SK-N-MC (cell line): ENCODE results near the gene TRIM32.

ENCODE experiments used
- DNase-seq: peaks from one replicate; pipeline ENCODE4 v3.0.0-alpha.2; 2011; ENCODE audit warnings: low read depth, low spot score
- H3K27ac ChIP-seq: fragments of 200-600 bp; sonication (generic); 2 replicates; pipeline ENCODE4 v1.5.1; 2016; ENCODE audit warnings: mixed run types
- H3K36me3 ChIP-seq: fragments of 200-600 bp; sonication (generic); 2 replicates; pipeline ENCODE4 v1.6.1; 2017; ENCODE audit warnings: antibody characterized with exemption, low read length, mixed read lengths; ENCODE audit not compliant: insufficient read depth
- H3K4me3 ChIP-seq: fragments of 200-600 bp; sonication (generic); 2 replicates; pipeline ENCODE4 v1.5.1; 2016
- H3K9ac ChIP-seq: fragments of 200-600 bp; sonication (generic); 2 replicates; pipeline ENCODE4 v1.8.0; 2017; ENCODE audit warnings: mixed run types, mixed read lengths; ENCODE audit not compliant: insufficient read length
- H3K9me3 ChIP-seq: fragments of 200-600 bp; sonication (generic); 2 replicates; pipeline ENCODE4 v1.6.1; 2017; ENCODE audit warnings: low read depth, mild to moderate bottlenecking, antibody characterized with exemption, low read length, moderate library complexity, mixed read lengths
- EZH2 ChIP-seq: fragments of 200-600 bp; sonication (generic); IDR thresholded peaks from one replicate; pipeline ENCODE4 v1.6.1; 2017; ENCODE audit warnings: antibody characterized with exemption
- FOXP2 ChIP-seq: optimal IDR thresholded peaks from 2 replicates; pipeline ENCODE3; 2011; ENCODE audit warnings: mild to moderate bottlenecking, moderate library complexity; ENCODE audit not compliant: insufficient read depth; ENCODE audit errors: extremely low read length, control extremely low read depth
- POLR2AphosphoS5 ChIP-seq: IDR thresholded peaks from 2 replicates; pipeline ENCODE4 v1.6.1; 2012; ENCODE audit warnings: mild to moderate bottlenecking, low read depth, low read length, borderline replicate concordance

Gene TRIM32

GRCh38 chr9:116653348-116654058 lies 33.6 kb upstream of the TRIM32 start:
- no peaks in the 10 kb centered on the region for H3K36me3 ChIP-seq
- TF ChIP-seq POLR2AphosphoS5 (no peak), EZH2 (no peak), FOXP2 (no peak)
- no peak overlapping the region for H3K4me3 ChIP-seq
- H3K9me3 ChIP-seq, result no peaks in the 10 kb centered on the region
- no peak overlapping the region for H3K27ac ChIP-seq
- no peak overlapping the region for H3K9ac ChIP-seq
- no peak for DNase-seq

GRCh38 chr9:116654059-116654355 lies 33.1 kb upstream of the TRIM32 start:
- no peak overlapping the region for H3K4me3 ChIP-seq
- no peak for DNase-seq

GRCh38 chr9:116656501-116656971 lies 30.6 kb upstream of the TRIM32 start:
- H3K36me3 ChIP-seq, result no peaks in the 10 kb centered on the region
- H3K4me3 ChIP-seq, result no peak overlapping the region
- peak overlapping the region; percentile 71; the same call in 1 of the 2 replicates for H3K27ac ChIP-seq
- H3K9ac ChIP-seq, result no peak overlapping the region
- no peak for DNase-seq
- H3K9me3 ChIP-seq, result no peaks in the 10 kb centered on the region
- no peak for TF ChIP-seq POLR2AphosphoS5
- TF ChIP-seq EZH2, result no peak
- no peak for TF ChIP-seq FOXP2

More at GRCh38 chr9:116654059-116654355, 33.1 kb upstream of the TRIM32 start:
- H3K36me3 ChIP-seq, result no peaks in the 10 kb centered on the region
- H3K9ac ChIP-seq, result no peak overlapping the region
- no peak for TF ChIP-seq EZH2
- TF ChIP-seq FOXP2, result no peak
- no peak for TF ChIP-seq POLR2AphosphoS5
- H3K9me3 ChIP-seq, result no peaks in the 10 kb centered on the region
- no peak overlapping the region for H3K27ac ChIP-seq

DNA sequence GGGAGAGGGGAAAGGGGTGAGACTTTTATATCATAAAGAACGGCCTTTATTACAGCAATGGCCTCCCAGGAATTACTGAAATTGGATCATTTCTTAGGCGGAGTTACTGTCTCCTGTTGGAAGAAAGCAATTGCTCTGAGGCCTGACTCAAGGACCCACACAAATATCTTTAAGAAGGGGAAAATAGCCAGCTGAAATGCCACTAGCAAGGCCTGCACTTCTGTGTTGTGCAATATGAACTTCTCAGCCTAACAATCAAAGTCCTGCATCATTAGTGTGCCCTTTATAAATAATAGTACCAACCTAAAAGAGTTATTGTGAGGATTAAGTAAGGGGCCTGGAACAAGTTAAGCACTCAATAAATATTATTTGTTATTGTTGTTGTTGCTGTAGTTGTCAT lies 30.1 kb upstream of the TRIM32 start:
- TF ChIP-seq POLR2AphosphoS5 (no peak), EZH2 (no peak), FOXP2 (no peak)
- H3K27ac ChIP-seq, result peak overlapping the region; percentile 71
- H3K36me3 ChIP-seq, result no peaks in the 10 kb centered on the region
- no peak overlapping the region for H3K4me3 ChIP-seq
- DNase-seq, result no peak
- no peaks in the 10 kb centered on the region for H3K9me3 ChIP-seq
- no peak overlapping the region for H3K9ac ChIP-seq

DNA sequence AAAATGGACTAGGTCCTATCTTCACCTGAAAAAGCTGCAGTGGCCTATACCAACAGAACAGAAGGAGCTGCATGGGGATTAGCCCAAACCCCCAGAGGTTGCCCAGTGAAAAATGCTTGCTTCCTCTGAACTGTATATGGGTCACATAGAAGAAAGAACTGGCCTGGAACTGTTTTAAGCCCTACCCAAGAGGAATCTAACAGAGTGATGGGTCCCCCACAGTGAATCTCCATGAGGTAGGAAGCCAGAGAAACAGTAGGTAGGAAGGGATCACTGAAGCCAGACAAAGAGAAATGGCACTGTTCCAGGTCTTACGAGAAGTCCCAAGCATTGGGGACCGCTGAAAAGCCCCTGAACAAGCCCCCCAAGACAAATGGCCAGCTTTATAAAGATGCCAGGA lies 28.8 kb upstream of the TRIM32 start:
- no peak for TF ChIP-seq POLR2AphosphoS5
- TF ChIP-seq EZH2, result no peak
- no peak for TF ChIP-seq FOXP2
- Histone ChIP-seq H3K27ac (0 out of 2 replicates have a peak overlapping the region, but pooled peaks have one; percentile 37), H3K36me3 (no peaks in the 10 kb centered on the region), H3K9me3 (no peaks in the 10 kb centered on the region), H3K4me3 (no peak overlapping the region), H3K9ac (no peak overlapping the region)
- no peak for DNase-seq

- DNase-seq, result peak; percentile 83
- no peak for TF ChIP-seq POLR2AphosphoS5
- TF ChIP-seq FOXP2, result no peak
- no peak for TF ChIP-seq EZH2
- peak overlapping the region; percentile 8 for H3K9ac ChIP-seq
- no peak overlapping the region for H3K4me3 ChIP-seq
- peak overlapping the region; percentile 69; the same call in 1 of the 2 replicates for H3K27ac ChIP-seq
- H3K36me3 ChIP-seq, result no peaks in the 10 kb centered on the region
- H3K9me3 ChIP-seq, result no peaks in the 10 kb centered on the region
These were observed 25.8 kb upstream of the TRIM32 start for GRCh38 chr9:116661037-116661954.

- Histone ChIP-seq H3K27ac (peak overlapping the region; percentile 89), H3K9ac (peak overlapping the region; percentile 15), H3K9me3 (no peaks in the 10 kb centered on the region), H3K4me3 (peak overlapping the region; percentile 33; the same call in 1 of the 2 replicates), H3K36me3 (no peaks in the 10 kb centered on the region)
- no peak for TF ChIP-seq FOXP2
- no peak for TF ChIP-seq EZH2
- TF ChIP-seq POLR2AphosphoS5, result no peak
- no peak for DNase-seq
These were observed 24.3 kb upstream of the TRIM32 start for GRCh38 chr9:116662646-116663310.

- Histone ChIP-seq H3K9me3 (no peaks in the 10 kb centered on the region), H3K9ac (peak overlapping the region; percentile 15), H3K36me3 (no peaks in the 10 kb centered on the region), H3K27ac (peak overlapping the region; percentile 89), H3K4me3 (peak overlapping the region; percentile 33; the same call in 1 of the 2 replicates)
- TF ChIP-seq FOXP2 (no peak), EZH2 (no peak), POLR2AphosphoS5 (no peak)
- no peak for DNase-seq
These were observed 23.5 kb upstream of the TRIM32 start for GRCh38 chr9:116663581-116663980.

- no peak overlapping the region for H3K9ac ChIP-seq
- H3K36me3 ChIP-seq, result no peaks in the 10 kb centered on the region
- no peak for DNase-seq
- no peak for TF ChIP-seq FOXP2
- no peak for TF ChIP-seq POLR2AphosphoS5
- no peak for TF ChIP-seq EZH2
- H3K4me3 ChIP-seq, result no peak overlapping the region
- H3K9me3 ChIP-seq, result no peaks in the 10 kb centered on the region
- H3K27ac ChIP-seq, result no peak overlapping the region
These were observed 18.0 kb upstream of the TRIM32 start for GRCh38 chr9:116668970-116669695.
